GM21447 (cell line): Measurements from ENCODE around the gene TMOD3.
"Not testable (repeated sequence)": the region's sequence is repeated elsewhere in the genome, so short reads cannot be mapped to it uniquely, and the experiment has no call there.

ENCODE experiments used
- ATAC-seq: cut with Tn5 transposase; IDR thresholded peaks from one replicate; pipeline ENCODE4 v1.9.1; 2021; ENCODE audit not compliant: unreplicated experiment

Gene TMOD3

DNA sequence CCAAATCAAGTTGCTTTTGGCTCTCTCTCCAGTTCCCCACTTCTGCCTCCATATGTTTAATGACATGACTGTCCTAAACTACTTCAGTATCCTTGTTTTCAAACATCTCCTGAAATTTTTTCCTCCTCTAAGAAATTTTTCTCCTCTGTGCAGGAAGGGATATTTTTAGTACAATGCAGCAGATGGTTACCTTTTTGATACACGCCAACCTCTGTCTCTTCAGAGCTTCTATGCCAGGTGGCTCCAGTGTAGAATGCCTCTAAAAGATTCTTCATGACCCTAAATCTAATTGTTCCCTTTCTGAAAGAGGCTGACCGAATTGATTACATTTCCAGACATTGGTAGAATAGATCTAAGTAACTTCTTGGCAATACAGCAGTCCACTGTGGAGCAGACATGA is 33.7 kb downstream of the TMOD3 start:
- no peak for ATAC-seq

DNA sequence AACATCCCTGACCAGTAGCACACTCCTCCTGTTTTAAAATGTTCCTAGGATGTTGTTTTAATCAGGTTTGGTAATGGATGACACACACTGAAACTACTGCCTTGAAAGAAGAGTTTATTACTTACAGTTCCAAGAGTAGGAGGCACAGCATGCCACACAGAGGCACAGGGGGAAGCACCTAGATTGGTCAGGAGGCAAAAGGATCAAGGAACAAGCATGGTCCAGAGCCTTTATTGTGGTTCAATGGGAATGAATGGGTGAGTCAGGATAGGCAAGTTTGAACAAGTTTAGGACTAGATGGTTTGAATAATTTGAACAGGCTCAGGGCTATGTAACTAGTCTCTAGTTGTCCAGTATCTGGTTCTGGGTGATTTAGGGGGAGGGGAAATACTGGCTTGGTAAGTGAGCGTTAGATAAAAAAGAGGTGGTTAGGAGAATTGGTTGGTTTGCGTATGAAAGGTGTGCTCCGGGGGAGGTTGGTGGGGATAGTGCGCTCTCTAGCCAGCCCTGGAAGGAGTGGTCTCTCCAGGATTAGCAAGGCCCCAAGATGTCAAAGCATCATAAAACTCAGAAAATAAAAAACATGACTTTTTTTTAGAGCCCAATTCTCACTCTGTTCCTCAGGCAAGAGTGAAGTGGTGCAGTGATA is 35.1 kb downstream of the TMOD3 start:
- ATAC-seq: no peak

DNA sequence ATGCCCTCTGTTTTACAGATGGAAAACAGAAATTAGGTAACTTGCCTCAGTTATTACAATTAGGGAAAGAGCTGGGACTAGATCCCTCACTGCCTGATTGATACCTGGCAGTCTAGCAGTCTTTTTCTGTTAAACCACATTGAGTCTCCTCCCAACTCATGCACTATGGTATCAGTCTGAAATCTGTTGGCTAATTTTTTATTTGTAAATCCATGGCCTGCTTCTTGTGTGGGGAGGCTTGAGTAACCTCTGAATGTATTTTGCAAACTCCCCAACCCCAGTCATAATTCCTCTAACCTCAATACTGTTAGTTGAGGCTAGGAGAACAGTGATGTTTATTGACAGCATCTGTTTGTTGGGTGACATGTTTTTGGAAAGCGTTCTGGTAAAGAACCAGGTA is 35.9 kb downstream of the TMOD3 start:
- ATAC-seq: no peak

DNA sequence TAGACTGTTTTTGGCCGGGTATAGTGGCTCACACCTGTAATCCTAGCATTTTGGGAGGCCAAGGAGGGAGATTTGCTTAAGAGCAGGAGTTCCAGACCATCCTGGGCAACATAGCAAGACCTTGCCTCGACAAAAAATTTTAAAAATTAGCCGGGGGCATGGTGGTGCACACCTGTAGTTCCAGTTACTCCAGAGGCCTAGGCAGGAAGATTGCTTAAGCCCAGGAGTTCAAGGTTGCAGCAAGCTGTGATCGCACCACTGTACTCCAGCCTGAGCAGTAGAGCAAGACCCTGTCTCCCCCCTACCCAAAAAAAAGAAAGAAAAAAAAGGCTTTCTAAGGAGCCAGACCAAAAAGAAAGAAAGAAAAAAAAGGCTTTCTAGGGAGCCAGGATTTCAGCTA is 36.7 kb downstream of the TMOD3 start:
- ATAC-seq: no peak

DNA sequence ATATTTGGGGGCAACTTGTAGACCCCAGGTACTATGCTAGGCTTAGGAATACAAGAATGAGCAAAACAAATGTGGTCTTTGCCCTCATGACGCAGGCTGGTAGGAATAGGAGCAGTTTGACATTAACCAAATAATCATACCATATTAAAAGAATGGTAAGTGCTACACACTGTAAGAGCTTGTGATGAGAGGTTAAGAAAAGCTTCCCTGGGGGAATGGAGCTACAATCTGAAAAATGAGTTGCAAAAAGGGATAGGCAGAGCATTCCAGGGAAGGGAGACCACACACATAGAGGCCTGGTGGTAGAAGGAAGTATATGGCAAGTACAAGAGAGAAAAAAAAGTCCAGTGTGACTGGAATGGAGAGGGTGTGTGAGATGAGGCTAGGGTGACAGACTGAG is 37.3 kb downstream of the TMOD3 start:
- ATAC-seq: no peak

DNA sequence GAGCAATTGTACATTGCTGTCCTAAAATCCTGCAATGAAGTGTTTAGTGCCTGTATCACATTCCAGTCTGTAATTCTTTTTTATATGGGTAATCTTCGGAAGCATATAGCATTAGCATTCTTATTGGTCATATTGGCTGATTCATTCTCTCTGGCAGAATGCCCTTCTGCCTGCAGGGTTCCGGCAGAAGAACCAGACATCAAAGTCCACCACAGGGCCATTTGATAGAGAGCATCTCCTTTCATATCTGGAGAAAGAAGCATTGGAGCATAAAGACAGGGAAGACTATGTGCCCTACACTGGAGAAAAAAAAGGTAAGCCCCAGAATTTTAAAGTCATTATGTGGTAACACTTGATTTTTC is 39.6 kb downstream of the TMOD3 start:
- ATAC-seq: no peak

DNA sequence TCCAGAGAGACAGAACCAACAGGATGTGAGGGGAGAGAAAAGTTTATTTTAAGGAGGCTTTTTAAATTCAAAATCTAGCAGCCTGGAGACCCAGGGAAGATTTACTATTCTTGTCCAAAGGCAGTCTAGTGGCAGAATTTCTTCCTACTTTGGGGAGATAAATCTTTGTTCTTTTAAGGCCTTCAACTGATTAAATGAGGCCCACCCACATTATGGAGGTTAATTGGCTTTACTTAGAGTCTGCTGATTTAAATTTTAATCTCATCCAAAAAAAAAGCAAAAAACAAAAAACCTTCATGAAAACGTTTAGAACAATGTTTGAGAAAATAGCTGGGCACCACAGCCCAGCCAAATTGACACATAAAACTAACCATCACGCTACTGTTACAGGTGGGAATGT is 41.3 kb downstream of the TMOD3 start:
- no peak for ATAC-seq

GRCh38 chr15:51874751-51875644 is 45.5 kb downstream of the TMOD3 start:
- no peak for ATAC-seq

DNA sequence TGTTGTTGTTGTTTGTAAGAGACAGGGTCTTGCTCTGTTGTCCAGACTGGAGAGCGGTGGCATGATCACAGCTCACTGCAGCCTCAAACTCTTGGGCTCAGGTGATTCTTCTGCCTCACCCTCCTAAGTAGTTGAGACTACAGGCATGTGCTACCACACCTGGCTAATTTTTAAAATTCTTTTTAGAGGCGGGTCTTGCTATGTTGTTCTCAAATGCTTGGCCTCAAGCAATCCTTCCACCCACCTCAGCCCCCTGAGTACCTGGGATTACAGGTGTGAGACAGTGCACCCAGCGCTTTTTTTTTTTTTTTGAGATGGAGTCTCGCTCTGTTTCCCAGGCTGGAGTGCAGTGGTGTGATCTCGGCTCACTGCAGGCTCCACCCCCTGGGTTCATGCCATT is 46.7 kb downstream of the TMOD3 start:
- no peak for ATAC-seq

DNA sequence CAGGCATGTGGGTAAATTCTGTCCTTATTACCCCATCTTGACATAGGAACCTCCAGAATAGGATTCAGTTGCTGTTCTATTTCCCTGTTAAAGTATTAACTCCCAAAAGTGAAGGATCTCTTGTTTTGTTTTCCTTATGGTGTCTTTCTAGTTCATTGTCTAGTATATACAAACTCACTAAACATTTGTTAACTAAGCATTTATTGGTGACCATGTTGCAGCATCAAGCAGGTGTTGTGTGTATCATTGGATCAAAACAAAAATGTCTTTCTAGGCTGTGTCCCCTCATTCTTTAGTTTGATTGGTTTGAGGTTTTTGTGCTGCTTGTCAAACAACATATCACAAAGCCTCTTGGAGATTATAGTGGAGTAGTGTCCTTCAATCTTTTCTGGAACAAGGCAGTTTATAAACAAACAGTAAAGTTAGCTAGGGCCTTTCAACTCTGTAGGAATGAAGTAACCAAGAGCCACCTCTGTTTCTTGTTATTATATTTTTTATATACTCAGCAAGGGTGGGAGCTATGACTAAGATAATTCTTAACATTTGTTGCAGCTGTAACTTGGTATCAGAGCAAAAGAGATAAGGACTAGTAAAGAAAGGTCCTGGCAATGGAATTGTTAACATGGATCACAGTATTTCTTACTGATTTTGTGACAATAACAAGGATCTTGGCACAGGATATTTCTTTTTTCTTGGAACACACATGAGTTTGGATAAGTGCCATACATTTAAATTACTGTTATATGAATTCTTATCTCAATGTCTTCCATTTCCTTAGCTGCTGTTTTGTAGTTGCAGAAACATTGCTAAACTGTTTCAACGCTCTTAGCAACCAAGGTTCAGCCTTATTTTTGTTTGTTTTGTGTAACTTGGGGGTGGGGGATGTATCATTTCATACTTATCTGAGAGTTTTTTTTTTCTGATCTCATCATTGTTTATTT is 49.3 kb downstream of the TMOD3 start:
- no peak for ATAC-seq

DNA sequence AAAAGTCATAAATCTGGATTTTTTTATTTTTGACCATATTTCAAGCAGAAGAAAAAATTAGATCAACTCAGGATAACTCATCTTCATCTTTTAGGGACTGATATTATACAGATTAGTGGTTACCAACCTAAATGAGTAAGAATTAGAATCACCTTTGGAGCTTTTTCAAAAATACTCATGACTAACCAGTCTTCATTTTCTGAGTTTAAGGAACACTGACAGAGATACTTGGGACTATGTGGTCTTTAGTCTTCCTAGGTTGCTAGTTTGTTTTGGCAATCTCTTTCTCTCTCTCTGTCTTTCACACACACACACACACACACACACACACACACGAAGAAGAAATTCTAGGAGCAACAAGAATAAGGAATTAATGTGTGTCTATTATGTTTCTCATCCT is 50.1 kb downstream of the TMOD3 start:
- no peak for ATAC-seq

GRCh38 chr15:51883271-51883837 is 53.9 kb downstream of the TMOD3 start:
- no peak for ATAC-seq

GRCh38 chr15:51884041-51884440 is 54.6 kb downstream of the TMOD3 start:
- no peak for ATAC-seq

DNA sequence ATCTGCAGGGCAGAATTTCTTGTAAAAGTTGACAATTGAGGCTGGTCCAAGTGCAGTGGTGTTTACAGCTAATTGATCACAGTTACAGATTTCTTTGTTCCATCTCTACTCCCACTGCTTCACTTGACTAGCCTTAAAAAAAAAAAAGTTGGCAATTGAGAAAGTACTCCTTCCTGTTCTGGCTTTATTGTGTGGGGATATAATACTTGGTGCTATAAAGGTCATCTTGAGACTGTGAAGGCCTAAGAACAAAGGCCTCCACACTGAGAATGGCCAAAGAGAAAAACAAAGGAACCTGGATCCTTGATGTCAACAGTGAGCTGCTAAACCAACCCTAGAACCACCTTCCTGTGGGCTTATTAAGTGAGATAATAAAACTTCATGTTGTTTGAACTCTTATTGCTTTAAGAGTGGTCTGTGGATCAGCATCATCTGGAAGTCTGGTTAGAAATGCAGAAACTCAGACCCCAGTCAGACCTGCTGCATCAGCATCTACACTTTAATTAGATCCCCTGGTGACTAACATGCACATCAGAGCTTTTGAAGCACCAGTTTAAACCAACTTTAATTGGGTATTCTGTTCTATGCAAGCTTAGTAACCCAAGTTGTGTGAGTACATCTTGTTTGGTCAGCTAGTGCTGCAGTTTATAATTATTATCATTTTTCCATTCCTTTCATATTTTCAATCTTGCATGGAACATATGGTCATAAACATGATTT is 55.2 kb downstream of the TMOD3 start:
- no peak for ATAC-seq

GRCh38 chr15:51885758-51886157 is 56.3 kb downstream of the TMOD3 start:
- not testable (repeated sequence) for ATAC-seq

- no peak for ATAC-seq
Measured at GRCh38 chr15:51887887-51888592, 58.6 kb downstream of the TMOD3 start.

DNA sequence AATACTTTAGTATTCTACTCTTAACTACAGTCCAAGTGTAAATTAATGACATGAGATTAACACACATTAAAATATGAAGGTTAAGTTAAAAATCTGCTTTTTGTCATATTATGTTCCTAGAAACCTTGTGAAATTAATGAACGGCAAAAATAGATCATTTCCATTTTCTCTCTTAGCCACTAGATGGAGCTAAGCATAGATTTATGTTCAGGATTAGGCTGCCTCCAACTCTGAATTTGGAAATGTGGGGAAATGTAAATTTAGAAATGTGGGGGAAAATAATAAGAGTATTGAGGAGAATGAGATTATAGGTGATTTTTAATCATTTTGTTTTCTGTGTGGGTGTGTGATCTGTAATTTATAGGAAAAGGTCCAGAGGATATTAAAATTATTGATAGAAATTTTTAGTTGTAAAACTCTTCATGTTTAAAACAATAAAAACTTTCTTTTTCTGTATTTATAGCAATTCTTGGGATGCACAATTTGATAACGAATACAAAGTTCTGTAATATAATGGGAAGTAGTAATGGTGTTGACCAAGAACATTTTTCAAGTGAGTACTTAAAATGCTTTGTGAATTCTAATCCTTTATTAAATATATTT is 59.2 kb downstream of the TMOD3 start:
- no peak for ATAC-seq

GRCh38 chr15:51889486-51889885 is 60.0 kb downstream of the TMOD3 start:
- no peak for ATAC-seq

DNA sequence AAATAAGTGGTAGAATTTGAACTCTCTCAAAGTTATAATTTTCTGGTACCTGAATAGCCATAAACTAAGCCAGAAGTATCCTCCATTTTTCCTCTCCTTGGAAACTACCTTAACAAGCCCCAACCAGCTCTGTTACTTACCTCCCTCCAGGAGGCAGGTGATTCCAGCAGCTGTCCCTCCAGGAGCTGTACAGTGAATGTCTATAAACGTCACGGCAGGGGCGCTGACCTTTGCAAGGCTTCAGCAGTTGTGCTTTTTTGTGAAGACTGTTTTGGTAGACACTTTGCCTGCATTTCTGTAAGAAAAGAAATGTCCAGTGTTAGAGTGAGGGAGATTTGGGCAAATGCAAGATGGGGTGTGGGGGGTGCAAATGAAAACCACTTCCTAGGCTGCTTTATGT is 75.0 kb downstream of the TMOD3 start:
- ATAC-seq: no peak

DNA sequence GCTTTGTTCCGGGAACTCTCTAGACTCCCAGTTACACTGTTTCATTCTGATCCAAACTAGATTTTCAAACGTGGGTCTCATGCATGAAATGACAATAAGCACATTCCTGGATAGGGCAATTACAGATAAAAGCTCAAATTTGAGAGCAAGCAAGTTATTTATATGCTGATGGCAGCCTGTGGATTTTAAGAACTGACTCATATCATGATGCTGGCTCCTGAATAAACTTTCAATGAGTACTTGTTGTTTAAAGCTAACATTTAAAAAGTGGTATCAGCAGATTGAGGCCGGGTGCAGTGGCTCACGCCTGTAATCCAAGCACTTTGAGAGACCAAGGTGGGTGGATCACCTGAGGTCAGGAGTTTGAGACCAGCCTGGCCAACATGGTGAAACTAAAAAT is 75.5 kb downstream of the TMOD3 start:
- no peak for ATAC-seq
